DMS79 treated with DMSO at 0.1 percent for 48 hours (cell line): ENCODE data around the gene NEFH.
"Not testable (repeated sequence)": the region's sequence is repeated elsewhere in the genome, so short reads cannot be mapped to it uniquely, and the experiment has no call there.

Experiments used
- DNase-seq: peaks from one replicate; lab custom pipeline; 2025; lab: John Stamatoyannopoulos, UW

NEFH gene, protein sequence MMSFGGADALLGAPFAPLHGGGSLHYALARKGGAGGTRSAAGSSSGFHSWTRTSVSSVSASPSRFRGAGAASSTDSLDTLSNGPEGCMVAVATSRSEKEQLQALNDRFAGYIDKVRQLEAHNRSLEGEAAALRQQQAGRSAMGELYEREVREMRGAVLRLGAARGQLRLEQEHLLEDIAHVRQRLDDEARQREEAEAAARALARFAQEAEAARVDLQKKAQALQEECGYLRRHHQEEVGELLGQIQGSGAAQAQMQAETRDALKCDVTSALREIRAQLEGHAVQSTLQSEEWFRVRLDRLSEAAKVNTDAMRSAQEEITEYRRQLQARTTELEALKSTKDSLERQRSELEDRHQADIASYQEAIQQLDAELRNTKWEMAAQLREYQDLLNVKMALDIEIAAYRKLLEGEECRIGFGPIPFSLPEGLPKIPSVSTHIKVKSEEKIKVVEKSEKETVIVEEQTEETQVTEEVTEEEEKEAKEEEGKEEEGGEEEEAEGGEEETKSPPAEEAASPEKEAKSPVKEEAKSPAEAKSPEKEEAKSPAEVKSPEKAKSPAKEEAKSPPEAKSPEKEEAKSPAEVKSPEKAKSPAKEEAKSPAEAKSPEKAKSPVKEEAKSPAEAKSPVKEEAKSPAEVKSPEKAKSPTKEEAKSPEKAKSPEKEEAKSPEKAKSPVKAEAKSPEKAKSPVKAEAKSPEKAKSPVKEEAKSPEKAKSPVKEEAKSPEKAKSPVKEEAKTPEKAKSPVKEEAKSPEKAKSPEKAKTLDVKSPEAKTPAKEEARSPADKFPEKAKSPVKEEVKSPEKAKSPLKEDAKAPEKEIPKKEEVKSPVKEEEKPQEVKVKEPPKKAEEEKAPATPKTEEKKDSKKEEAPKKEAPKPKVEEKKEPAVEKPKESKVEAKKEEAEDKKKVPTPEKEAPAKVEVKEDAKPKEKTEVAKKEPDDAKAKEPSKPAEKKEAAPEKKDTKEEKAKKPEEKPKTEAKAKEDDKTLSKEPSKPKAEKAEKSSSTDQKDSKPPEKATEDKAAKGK

DNA sequence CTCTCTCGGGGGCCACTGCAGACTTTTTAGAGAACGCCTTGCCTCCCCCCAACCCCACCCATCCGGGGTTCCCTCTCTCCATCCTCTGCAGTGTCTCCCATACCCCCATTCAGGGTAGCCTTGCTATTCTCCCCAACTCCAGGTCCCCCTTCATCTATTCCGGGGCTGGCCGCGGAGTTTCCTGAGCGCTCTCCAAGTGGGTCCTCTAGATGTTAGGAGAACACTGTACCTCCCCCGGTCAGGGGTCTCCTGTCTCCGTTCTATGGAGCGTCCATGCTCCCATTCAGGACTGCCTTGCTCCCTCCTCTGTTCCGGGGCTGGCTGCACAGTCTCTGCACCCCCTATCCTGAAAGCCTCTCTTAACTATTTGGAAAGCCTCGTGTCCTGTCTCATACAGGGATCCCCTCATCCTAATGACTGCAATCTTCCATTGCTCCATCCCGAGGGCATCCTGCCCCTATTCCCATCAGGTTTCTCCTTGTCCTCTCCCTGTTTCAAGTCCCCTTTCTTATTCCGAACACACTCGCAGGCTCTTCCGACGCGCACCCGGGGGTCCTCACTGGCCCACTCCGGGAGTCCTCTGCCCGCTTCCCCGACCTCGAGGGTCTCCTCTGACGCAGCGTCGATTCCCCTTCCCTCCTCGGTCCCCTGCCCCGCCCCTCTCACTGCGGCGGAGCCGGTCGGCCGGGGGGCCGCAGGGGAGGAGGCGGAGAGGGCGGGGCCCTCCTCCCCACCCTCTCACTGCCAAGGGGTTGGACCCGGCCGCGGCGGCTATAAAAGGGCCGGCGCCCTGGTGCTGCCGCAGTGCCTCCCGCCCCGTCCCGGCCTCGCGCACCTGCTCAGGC, at the start of gene NEFH:
Gene NEFH (plus strand): TSS at position 802 of the 845 bp plus-strand sequence. CDS start 45 bp downstream, outside the sequence.
- peak; percentile 18 for DNase-seq

DNA sequence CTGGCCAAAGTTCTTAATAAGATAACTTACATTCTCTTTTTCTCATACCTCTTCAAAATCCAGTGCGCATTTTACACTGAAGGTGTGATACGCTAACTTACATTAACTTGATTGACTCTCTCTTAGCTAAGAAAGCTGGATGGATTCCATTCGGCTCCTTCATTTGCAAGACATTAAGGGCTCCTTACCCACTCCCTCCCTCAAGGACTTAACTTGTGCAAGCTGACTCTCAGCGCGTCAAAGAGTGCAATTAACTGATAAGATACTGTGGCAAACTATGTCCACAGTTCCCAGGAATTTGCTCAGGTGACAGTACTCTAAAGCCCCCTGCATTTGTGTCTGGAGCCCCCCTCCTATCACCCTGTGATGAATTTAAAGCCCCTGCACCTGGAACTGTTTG, 48.0 kb upstream of the NEFH start:
- no peak for DNase-seq

DNA sequence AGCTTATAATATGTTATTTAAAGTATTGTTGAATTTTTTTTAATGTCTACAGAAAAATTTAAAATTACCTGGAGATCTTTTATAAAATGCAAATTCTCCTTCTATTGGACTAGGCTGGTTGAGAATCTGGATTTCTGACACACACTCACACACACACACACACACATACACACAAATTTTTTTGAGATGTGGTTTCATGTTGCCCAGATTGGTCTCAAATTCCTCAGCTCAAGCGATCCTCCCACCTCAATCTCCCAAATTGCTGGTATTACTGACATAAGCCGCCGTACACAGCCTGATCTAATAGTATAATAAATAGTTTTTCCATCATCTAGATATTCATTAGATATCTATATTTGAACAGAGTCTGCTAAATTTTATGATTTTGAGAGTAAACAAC, 46.2 kb upstream of the NEFH start:
- no peak for DNase-seq

DNA sequence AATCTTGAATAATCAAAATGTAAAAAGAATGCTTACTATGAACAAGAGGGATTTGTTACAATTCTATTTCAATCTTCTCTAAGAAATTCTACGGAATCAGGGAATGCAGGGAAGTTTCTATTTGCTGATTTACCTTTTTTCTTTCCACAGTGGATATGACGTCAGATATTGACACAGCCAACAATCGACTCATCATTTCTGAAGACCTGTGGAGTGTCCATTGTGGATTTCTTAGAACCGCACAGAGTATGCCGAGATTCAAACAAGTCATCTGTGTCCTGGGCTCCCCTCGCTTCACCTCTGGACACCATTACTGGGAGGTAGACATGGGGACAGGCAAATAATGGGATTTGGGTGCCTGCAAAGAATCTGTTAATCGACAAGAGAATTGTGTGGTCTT, 45.7 kb upstream of the NEFH start:
- DNase-seq: no peak

DNA sequence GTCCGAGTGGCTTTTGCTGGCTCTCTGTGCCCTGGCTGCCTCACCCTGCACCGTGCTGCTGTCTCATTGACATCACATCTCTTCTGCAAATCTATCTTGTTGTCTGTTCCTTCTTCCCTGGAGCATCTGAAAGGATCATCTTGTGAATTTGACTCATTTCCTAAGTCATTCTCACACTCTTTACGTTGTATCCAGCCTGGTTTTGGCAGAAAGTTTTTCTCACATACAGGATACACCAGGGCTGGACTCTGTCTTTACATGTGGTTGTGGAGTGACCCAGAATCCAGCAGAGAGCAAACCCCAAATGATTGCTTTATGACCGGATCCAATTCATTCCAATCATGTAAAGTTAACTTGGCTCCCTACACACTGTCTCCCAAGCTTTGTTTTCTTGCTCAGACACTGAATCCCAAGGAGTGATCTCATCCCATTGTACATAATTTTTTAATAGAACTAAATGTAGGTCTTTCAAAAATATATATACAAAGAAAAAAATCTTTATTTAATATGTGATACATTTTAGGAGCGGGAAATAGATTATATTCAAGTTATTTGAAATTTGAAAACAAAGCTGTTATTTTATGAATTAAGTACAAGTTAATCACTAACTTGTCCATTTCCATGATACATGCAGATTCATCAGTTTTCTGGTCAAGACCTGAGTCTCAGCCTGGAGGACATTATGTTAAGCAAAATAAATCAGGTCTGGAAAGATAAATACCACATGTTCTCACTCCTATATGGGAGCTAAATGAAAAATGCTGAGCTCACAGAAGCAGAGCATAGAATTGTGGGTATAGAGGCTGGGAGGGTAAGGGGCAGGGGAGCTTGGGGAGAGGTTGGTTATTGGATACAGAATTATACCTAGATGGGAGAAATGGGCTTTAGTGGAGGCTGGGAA, 44.5 kb upstream of the NEFH start:
- DNase-seq: no peak

DNA sequence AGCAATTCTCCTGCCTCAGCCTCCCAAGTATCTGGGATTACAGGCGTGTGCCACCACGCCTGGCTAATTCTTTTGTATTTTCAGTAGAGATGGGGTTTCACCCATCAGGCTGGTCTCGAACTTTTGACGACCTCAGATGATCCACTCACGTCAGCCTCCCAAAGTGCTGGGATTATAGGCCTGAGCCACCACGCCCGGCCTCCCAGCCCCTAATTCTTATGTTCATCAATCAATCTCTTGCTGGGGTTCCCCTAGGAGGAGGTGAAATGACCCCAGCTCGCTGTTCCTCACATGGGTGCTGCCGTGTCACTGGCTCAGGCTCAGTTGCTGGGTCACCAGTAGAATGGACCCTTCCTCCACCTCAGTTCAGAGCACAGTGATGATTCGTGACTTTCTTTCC, 41.7 kb upstream of the NEFH start, which contains the start of gene RFPL1:
Gene RFPL1 (plus strand): TSS at position 301 of the 400 bp plus-strand sequence.
- not testable (repeated sequence) for DNase-seq

DNA sequence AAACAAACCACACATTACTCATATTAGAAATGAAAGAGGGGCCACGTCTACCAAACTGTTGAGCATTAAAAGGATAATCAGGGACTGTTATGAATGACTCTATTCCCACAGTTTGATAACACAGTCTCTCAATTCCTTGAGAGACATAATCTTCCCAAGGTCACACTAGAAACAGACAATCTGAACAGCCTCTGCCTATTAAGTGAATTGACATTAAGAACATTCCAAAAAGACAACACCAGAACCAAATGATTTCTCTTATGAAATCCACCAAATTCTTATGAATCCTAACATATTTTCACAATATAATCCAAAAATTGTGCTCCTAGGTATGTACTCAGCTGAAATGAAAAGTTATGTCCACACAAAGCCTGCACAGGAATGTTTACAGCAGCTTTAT, 37.0 kb upstream of the NEFH start:
- no peak for DNase-seq

DNA sequence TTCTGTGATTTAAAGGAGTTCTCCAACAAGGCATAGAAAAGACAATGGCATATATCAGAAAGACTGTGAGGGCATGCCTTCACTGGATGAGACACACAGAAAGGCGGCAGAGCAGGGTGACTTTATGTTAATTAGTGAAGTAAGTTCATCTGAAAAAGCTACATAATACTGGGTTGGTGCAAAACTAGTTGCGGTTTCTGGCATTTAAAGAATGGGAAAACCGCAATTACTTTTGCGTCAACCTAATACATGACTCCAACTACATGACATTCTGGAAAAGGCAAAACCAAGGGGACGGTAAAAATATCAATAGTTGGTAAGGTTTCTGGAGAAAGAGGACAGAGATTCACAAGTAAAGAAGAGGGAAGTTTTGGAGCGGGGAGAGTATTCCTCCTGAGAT, 36.6 kb upstream of the NEFH start:
- no peak for DNase-seq

DNA sequence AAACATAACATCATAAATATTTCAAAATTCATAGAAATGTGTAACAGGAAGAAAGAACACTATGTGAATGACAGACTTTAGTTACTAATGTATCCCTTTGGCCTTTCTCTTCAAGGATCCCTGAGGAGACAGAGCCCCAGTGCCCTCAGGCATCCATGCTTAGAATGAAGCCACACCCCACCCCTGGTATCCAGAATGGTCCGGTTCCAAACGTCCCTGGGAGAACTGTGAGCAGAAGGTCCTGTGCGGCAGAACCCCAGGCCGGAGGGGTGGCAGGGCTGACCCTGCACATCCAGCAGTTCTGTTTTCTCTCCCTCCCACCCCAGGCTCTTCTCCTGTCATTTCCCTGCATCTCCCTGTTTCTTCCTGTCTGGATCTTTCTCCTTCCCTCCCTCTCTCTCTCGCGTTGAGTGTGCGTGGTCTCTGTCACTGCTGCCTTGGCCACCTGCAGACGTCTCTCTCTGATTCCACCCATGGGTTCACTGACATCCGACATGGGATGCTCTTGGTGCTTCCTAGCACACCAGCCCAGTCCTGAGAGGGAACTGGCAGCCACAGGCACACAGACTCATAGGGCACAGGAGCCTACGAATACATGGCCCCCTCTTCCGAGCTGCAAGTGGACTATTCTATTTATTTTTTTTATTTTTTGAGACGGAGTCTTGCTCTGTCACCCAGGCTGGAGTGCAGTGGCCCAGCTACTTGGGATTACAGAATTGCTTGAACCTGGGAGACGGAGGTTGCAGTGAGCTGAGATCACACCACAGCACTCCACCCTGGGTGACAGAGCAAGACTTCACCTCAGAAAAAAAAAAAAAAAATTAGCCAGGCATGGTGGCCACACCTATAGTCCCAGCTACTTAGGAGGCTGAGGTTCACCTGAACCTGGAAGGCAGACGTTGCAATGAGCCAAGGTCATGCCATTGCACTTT, 35.9 kb upstream of the NEFH start:
- no peak for DNase-seq

DNA sequence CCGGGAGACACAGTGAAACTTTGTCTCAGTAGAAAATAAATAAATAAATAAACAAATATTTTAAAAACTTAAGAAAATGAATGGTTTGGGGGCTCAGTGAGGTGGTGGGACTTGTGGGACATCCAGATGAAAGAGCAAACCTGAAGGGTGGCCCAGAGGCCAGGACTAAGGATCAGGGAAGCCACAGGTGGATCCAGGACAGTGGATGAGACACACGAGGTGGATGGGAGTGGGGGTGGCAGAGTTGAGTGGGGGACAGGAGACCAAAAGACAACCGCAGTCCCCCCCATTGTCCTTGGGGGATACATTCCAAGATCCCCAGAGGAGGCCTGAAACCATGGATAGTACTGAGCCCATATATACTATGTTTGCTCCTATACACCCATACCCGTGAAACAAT, 34.5 kb upstream of the NEFH start:
- DNase-seq: no peak

DNA sequence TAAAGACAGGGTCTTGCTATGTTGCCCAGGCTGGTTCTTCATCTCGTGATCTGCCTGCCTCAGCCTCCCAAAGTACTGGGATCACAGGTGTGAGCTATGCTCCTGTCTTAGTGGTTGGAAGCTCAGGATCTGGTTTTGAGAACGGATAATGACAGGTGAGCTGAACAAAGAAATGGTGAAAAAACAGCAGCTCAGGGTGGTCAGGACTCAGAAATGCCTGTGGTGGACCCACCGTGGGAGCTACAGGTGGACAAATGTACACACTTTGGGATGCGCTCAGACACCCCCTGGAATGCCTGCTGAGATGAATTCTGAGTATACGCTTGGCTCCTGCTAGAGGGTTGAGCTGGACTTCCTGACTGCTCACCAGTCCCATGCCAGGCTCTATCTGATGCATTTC, 32.1 kb upstream of the NEFH start:
- DNase-seq: no peak

DNA sequence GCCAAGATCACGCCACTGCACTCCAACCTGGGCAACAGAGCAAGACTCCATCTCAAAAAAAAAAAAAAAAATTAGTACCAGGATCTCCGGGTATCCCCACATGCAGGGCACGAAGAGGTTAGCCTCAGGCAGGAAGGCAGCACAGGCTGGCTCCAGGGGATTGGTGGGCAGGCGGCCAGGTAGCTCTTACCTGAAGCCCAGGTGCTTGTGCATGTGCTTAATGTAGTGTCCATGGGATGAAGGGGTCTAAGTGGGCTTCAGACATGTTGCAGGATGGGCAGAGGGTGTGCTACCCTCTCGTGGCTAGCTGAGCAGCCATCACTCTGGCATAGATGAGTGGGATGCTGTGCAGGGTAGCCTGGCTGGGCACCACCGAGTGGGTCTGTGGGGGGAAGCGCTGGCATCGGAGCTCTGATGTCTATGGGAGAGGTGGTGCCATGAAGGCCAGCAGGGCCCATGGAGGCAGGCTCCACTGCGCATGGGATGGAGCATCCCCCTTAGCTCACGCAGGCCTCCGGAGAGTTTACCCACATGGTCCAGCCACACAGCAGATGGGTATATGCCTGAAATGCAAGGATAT, 30.6 kb upstream of the NEFH start:
- no peak for DNase-seq

DNA sequence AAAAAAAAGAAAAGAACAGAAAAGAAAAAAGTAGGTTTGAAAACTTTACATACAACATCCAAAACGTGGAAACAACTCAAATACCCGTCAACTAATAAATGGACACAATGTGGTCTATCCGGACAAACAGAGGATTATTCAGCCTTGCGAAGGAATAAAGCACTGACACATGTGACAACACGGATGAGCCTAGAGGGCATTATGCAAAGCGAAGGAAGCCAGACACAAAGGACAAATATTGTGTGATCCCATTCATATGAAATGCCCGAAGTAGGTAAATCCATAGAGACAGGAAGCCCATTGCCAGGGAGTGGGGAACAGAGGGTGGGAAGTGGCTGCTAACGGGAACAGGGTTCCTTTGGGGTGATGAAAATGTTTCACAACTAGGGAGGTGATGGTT, 29.8 kb upstream of the NEFH start:
- DNase-seq: no peak

DNA sequence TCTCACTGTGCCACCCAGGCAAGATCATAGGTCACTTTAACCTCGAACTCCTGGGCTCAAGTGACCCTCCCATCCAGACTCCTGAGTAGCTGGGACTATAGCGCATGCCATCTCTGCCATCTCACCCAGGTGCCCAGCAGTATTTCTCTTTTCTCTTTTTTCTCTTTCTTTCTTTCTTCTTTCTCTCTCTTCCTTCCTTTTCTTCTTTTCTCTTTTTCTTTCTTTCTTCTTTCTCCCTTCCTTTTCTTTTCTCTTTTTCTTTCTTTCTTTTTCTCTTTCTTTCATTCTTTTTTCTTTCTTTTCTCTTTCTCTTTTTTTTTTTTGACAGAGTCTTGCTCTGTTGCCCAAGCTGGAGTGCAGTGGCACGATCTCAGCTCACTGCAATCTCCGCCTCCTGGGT, 28.2 kb upstream of the NEFH start:
- DNase-seq: no peak

DNA sequence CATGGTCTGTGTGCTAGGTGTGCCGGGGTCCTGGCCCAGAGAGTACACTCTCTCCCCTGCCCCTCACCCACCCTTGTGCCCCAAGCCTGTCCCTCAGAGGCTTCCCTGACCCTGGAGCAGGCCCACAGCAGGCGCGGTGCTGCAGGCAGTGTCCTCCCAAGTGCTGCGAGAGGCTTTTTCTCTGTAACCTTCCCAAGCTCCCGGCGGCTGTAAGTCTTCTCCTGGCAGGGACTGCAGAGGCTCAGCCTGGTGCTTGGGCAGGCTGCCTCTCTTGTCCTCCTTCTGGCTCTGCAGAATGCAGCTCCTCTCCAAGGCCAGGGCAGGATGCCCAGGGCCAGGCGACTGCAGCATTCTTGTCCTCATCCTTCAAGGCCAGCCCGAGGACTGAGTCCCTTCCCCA, 25.7 kb upstream of the NEFH start:
- DNase-seq: no peak

DNA sequence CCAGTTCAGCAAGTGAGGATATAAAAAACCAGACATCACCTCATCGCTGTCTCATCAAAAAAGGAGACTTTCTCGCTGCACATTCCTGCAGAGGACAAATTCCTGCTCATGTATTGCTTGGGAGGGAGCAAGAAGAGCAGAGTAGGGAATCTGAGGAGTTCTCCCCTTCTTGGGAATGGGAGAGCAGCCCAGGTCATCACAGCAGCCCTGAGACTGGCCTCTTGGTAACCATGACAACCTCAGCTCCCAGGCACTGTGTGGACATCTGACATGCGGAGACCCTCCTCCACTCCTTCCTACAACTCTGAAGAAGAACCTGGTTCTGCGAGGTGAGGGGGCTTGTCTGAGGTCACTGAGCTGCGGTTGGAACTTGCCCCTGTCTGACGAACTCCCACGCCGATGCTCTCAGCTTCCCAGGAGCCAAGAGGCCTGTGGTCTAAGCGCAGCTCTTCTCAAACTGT, 23.8 kb upstream of the NEFH start:
- no peak for DNase-seq

DNA sequence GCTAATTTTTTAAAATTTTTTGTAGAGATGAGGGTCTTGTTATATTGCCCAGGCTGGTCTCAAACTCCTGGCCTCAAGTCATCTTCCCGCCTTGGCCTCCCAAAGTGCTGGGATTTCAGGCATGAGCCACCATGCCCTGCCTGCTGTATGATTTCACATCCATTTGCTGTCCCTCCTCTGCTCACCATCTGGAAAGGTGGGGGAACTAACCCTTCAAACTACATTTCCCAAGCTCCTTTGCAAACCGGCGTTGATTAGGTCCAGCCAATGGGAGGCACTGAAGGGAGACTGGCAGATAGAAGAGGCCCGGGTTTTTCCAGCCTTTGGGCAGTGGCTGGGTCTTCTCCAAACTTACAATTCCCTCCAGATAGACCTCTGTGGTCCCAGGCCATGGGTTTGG, 22.3 kb upstream of the NEFH start:
- no peak for DNase-seq

DNA sequence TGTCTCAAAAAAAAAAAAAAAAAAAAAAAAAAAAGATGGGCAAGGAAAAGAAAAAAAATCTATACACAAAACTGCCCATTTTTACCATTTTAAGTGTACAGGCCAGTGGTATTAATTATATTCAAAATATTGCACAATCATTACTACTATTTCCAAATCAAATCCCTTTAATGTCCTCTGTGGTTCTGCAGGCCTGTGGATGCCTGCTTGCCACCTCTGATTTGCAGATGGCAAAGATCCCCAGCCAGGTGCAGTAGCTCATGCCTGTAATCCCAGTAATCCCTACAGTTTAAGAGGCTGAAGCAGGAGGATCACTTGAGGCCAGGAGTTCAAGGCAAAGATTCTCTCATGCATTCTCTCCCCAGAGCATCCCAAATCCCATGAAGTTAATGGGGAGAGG, 21.5 kb upstream of the NEFH start:
- no peak for DNase-seq

DNA sequence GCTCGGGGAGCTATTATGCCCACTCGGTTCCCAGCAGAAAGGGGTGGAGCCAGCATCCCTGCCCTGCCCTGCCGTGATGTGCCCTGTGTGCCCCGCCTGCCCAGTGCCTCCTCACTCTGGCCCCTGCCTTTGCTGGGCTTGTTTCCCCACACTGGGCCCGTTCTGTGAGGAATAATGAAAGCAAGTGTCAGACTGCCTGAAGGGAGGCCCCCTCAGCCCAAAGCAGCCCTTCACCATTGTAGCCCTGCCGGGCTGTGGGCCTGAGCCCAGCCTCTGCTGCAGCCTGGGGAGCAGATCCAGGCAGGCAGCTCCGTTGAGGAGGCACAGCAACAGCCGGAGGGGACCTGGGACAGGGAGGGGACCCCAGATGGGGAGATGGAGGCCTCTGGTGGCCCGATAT, 20.2 kb upstream of the NEFH start:
- DNase-seq: no peak
